ENCODE data around the gene CCSER2.

Gene CCSER2

DNA sequence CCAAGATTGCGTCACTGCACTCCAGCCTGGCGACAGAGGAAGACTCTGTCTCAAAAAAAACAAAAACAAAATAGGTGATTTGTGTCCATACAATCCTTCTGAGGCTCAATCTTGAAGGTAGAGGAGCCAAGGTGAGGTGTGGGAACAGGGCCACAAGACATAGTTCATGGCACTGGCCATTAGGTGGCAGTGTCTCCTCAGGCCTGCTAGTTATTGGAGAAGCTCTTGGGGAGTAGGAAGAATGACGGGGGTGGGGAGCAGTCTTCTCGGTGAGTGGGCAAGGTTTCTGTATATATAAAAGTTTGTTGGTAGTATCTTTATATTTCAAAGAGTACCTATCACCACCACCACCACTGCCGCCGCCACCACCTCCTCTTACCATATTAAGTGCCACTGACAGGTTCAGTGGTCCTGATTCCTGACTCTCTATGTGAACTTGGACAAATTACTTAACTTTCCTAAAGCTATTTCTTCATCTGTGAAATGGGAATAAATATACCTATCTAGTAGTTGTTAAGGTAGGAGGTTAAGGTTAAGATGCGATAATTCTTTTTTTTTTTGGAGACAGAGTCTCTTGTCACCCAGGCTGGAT, 24.0 kb downstream of the CCSER2 start:
- peak; percentile 0 for DNase-seq

DNA sequence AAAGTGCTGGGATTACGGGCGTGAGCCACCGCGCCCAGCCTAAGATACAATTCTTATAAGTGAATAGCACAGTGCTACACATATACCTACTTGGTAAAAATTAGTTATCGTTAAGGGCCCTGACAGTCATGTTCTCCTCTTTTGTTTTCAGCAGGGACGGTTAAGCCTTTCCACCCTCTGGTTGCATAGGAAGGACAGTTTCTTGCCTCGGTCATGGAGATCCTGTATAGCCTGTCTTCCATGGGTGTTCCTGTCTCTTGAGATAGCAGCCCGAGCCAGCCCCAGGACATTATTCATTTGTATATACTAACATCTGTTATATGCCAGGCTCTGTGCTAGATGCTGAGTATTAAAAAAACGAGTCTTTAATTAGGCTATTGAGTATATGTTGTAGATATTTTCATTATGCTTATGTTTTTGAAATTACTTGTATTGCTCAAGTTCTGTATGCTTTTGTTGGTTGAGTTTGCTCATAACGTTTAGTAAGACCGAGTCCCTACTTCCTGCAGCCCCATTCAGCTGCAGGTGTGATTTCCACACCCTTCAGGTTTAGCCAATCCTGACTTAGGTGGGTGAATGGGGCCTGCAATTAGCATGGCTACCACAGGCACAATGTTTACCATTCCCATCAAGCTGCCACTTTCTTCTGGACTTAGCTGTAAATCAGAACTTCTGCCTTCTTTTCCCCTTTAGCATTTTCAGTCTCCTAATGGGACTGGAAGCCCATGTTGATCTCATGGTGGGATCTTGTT, 24.8 kb downstream of the CCSER2 start:
- DNase-seq: peak; percentile 11

DNA sequence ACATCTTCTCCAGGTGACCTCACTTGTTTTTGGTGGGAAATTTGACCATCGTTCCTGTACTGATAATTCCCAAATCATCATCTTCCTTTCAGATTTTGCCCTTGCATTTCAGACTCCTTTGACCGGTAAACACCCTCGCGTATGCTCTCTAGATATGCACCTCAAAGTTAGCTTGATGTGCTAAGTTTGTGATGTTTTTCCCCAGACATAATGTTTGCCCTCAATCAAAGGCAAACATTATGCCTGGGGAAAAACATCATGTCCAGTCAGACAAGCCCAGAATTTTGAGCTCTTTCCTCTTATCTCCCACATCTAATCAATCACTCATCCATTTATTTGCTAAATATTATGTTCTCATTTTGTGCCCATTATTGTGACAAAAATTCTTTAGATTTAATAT, 26.2 kb downstream of the CCSER2 start:
- no peak for DNase-seq

DNA sequence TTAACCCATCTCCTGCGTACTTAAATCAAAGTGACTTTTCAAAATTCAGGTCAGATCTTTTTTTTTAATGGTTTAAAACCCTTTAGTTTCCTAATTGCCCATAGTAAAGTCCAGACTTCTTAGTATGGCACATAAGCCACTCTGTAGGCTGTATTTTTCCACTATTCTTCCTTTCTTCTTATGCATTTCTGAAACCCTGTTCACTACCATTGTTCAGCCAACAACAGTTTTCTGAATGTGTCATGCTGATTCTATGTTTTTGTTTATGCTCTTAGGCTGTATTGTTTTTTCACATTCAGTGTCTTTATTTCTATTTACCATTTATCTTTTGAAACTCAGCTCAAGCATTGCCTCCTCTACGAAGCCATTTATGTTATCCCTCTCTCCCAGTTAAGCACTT, 26.7 kb downstream of the CCSER2 start:
- DNase-seq: no peak

DNA sequence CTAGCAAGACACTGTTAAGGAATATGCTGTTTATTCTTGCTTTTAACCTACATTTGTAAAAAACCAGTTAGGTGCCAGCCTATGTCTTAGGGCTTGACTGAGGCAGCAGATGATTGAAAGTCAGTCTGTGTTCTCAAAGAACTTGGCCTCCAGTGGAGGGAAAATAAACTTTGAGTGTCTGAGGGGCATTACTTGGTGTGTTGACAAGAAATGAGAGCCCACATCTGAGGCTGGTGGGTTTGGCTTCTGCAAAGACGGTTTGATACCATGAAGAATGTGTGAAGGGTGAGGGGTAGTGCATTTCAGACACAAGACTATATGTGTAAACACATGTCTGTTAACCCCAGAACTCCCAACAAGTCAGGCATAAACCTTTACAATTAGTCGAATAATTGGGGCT, 28.5 kb downstream of the CCSER2 start:
- DNase-seq: no peak

DNA sequence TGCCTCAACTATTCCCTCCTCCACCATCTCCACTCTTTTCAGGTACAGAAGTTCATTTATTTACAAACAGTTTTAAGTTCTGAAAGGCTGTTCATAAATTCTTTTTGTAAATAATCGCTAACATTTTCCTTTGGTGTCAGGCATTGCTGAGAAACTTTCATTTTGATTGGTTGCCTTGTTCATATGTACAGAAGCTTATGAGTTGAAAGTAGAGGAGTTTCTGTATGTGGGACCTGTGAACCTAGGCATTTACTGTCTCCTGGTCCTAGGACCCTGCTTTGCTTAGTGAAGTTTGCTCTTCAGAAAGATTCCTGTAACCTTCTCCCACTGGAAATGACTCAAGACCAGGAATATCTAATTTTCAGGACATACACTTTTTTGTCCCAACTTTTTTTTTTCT, 30.4 kb downstream of the CCSER2 start:
- no peak for DNase-seq

DNA sequence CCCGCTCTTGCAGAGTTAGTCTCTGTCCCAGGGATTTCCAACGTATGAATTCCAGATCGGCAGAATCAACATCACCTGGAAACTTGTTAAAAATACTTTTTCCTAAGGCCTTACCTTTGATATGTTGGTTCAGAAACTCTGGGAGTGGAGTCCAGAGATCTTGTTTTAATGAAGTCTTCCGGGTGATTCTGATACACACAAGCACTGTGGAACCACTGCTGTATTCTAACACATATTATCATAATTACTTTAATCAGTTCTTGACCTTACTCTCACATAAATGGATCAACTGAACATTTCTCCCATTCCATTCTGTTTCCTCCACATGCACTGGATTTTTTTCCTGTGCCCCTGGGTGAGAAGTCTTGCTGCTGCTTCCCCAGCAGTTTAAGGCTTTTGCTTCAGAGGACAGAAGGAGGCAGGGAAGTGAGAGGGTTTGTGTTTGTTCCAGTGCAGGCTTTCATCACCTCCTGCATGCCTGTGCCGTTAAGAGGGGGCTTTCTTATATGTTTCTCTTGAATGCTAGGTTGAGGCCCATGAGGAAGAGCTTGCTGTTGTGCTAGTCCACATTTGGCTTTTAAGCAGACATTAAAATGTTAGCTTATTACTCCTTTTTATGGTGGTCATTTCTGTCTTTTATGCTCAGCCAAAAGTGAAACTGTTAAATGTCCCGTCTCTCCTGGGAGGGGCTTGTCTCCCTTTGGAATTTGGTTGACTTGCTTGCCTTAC, 32.4 kb downstream of the CCSER2 start:
- DNase-seq: no peak

DNA sequence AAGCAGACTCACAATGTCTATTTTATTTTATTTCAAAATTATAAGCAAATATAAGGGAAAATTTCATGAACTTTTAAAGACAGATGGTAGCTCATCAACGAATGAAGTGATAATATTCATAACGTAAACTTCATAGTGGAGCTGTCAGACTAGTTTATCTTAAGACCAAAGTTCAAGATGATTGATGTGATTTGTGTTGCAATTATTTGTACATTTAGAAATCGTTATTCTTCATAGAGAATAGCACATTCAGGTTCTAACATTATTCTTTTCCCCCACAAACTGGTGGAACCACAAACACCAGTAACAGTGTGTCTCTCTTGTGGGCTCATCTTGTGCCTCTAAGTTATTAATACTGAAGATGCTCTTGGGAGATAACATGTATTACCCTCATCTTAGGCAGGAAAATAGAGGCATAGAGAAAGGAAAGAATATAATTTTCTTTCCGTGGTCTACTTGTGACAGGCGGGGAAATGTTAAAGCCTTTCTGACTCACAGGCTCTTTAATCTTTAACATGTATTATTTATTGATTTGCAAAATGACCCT, 37.0 kb downstream of the CCSER2 start:
- DNase-seq: no peak

DNA sequence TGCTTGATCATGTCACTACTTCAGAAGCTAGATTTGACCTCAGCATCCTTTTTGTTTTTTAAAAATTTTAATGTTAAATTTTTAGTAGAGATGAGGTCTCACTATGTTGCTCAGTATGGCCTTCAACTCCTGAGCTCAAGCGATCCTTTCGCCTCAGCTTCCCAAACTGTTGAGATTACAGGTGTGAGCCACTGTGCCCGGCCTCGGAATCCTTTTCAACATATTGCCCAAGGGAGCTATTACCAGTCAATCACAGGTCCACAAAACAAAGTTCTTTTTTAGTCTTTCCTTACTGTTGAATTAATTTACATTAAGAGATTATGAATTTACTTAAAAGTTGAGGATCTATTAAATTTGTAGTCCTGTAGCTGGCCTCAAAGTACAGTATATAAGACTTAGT, 37.7 kb downstream of the CCSER2 start:
- no peak for DNase-seq

DNA sequence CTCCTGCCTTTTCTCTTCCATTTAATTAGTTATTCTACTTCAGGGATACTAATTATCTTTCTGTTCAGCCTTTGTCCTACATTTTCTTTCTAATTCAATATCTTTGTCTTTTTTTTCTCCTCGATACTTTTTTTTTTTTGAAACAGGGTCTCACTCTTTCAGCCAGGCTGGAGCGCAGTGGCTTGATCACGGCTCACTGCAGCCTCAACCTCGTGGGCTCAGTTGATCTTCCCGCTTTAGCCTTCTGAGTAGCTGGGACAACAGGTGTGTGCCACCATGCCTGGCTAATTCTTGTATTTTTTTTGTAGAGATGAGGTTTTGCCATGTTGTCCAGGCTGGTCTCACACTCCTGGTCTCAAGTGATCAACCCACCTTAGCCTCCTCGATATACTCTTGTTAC, 38.9 kb downstream of the CCSER2 start:
- DNase-seq: no peak

DNA sequence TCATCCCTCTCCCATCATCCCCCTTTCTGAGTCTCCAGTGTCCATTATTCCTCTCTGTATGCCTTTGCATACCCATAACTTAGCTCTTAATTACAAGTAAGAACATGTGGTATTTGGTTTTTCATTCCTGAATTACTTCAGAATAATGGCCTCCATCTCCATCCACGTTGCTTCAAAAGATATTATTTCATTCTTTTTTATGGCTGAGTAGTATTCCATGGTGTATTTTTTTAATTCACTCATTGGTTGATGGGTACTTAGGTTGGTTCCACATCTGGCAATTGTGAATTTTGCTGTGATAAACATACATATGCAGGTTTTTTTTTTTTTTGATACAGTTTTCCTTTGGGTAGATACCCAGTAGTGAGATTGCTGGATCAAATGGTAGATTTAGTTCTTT, 40.4 kb downstream of the CCSER2 start:
- DNase-seq: no peak

DNA sequence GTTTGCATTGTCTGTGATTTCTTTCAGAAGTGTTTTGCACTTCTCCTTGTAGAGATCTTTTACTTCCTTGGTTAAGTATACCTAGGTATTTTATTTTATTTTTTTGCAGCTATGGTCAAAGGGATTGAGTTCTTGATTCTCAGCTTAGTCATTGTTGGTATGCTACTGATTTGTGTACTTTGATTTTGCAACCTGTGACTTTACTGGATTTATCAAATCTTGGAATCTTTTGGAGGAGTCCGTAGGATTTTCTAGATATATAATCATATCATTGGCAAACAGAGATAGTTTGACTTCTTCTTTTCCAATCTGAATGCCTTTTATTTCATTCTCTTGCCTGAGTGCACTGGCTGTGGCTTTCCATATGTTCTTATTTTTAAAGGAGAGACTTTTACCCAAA, 41.9 kb downstream of the CCSER2 start:
- no peak for DNase-seq

DNA sequence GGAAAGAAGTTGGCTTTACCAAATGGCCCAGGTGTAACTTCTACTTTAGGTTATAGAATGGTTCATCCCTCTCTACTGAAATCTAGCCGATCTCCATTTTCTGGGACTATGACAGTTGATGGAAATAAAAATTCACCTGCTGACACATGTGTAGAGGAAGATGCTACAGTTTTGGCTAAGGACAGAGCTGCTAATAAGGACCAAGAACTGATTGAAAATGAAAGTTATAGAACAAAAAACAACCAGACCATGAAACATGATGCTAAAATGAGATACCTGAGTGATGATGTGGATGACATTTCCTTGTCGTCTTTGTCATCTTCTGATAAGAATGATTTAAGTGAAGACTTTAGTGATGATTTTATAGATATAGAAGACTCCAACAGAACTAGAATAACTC, 43.6 kb downstream of the CCSER2 start:
- DNase-seq: no peak

DNA sequence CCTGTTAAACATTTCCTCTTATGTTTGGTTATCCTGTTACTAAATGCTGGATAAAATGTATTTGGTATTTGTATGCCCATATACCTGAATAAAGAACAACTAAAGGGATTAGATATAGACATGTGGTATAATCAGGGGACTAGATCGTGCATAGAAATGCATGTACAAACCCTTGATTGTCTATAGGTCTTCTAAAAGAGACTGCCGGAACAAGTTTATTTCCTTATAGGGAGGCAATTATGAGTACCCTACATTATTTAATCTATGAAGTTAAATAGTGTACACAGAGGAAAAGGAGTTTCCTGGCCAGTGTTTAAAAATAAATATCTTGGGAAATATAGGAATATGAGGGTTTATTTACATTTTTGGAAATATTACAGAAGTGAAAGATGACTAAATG, 44.6 kb downstream of the CCSER2 start:
- no peak for DNase-seq

DNA sequence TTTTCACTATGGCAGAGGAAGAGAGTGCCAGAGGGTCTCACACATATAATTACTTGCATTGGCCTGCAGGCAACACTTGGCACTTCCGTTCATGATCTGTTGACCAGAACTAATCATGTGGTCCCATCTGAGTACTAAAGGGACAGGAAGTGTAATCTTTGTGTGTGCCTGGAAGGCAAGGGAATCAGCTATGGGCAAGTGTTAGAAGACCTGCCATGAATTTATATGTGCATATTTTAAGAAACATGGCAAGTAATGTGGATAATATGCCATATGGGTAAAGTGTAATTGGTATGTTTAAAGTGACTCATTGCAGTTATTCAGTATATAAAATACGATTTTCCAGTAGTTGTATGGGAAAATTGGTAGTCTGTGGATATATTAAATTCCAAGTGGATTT, 46.1 kb downstream of the CCSER2 start:
- no peak for DNase-seq

DNA sequence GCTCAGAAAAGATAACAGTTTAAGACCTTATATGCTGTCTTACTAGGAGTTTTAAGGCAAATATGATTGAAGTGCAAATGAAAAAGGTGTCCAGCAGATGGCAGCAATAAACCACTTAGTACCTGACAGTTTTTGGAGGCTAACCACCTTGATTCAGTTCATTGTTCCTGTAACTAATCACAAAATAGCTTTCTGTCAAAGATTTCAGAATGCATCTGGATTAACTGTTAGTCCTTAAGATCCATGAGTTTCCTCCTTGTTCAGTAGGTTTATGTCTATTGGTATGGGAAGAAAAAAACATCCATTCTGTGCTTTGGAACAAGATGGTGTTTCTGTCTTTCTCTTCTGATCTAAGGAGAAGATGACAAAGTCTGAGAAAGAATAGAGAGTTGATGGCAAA, 46.6 kb downstream of the CCSER2 start:
- peak; percentile 18 for DNase-seq

DNA sequence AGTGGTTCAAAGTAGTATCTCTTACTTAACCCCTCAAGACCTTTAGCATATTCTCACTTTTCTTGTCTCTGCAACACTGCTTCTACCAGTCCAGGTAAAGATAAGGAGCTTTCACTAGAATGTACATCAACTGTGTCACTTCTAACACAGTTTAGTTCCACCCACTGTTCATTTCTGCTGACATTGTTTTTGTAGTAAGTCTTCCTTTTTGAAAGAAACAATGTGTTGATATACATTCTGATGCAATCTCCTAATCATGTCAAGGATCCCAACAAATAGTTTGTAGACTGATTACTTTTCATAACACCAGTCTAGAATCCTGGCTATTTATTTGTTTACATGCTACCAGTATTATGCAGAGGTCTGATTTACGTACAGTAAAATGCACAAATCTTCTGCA, 47.5 kb downstream of the CCSER2 start:
- no peak for DNase-seq

DNA sequence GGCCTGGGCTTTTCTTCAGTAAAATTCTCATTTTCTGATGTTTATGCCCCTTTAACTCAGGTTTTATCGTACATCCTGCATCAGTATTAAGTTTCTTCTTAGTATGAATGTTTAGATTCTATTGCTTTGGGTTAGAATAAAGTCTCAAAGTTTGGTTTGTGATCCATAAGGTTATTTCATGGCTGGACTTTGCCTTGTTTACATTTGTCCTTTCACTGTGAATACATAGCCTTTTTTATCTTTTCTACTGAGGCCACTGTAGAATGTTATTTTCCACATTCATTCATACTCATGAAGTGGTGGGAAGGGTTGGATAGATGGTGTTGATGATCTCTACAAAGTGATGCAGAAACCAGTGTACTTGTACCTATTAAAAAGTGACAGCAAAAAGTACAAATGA, 59.8 kb downstream of the CCSER2 start:
- no peak for DNase-seq

DNA sequence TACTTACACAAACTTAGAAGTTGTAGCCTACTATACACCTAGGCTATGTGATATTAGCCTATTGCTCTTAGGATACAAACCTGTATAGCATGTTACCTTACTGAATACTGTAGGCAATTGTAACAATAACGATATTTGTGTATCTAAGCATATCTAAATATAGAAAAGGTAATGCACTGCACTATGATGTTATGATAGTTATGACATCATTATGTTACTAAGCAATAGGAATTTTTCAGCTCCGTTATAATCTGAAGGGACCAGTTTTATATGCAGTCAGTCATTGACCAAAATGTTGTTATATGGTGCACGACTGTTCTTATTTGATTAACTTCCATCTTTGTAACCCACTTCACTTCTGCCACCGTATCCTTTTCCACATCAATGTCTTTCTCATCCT, 62.0 kb downstream of the CCSER2 start:
- no peak for DNase-seq

DNA sequence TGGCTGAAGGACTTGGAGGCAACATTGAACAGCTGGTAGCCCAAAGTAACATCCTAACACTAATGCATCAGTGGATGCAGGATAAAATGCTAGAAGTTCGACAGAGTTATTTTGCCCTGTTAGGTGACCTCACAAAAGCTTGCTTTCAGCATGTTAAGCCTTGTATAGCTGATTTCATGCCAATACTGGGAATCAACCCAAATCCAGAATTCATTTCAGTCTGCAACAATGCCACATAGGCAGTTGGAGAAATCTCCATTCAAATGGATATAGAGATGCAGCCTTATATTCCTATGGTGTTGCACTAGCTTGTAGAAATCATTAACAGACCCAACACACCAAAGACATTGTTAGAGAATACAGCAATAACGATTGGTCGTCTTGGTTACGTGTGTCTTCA, 62.9 kb downstream of the CCSER2 start:
- no peak for DNase-seq

DNA sequence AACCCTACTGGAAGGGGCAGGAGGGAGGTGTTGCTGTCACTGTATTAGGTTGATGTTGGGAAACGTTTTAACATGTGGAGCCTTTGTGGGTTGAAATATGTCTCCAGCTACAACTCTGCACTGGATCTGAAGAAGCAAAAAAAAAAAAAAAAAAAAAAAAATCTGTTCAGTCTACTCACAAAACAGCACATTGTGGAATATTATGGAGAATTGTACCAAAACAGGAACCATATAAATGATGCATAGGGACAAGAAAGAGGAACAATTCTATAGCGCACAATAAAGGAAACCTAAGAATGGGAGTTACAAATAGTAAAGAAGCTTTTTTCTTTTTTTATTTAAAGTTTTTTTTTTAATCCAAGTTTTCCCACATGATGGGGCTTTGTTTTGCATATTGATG, 63.8 kb downstream of the CCSER2 start:
- DNase-seq: no peak

DNA sequence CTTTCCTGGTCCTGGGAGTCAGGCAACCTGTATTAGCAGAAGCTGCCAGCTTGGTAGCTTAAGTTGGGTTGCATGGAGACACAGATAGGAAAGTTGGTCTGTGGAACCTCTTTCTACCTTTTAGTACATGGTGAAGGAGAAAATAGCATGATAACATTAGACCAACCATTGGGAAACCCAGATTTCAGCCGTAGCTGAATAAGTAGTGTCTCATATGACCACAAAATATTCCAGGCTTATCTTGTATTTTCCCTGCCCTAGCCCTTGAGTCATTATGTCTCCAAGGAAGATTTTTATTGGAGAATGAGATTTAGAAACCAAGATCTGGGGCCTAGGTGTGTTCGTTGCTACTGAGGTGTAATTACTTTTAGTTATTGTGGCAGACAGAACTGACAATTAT, 67.2 kb downstream of the CCSER2 start:
- DNase-seq: no peak

DNA sequence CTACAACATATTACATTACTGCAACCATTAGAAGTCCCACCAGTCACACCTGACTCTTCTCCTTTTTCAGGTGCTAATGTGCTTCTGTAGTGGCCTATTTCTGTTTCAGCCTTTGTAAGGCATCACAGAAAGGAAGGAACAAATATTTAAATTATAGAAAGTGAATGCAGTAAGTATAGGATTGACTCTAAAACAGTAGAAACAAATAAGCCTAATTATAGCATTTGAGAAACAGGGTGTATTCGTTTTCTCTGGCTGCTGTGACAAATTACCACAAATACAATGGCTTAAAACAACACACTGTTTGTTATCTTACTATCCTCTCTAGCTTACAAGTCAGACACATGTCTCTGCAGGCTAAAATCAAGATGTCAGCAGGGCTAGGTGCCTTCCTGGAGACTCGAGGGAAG, 69.4 kb downstream of the CCSER2 start:
- peak; percentile 30 for DNase-seq

DNA sequence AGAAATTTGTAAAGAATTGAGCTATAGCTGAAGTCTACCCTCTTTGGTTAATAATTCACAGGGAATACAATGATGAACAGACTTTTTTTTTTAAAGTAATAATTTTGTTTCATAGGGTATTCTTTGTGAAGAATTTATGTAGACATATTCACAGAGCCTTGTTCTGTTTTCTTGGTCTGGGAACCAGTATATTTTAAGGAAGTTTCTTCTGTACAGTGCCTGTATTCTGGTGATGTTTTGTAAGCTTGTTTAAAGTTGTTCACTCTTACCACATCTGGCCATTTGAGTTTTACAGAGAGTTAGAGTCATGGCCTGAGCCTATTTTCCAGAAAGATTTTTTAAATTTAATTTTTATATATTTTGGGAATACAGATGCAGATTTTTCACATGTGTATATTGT, 70.3 kb downstream of the CCSER2 start:
- no peak for DNase-seq

Data from COR-L47 (cell line).